Natural killer cell (primary cell): ENCODE results near the gene PSMB1. TPM values are rescaled to one million over a fixed set of nuclear protein-coding genes. Genes with fewer than 3 reads are reported as not detected.

Experiments
- ATAC-seq, 3 donors: fragments of 150-1000 bp in 2 of 3; fragments of 200-7000 bp in 1 of 3; cut with Tn5 transposase; 1 replicate in 1 of 3; 2 replicates in 2 of 3; pipeline ENCODE4 v1.10.0; 2021; ENCODE audit warnings: mild to moderate bottlenecking in 2 of 3, moderate library complexity in 2 of 3
- DNase-seq, 2 donors: peaks; one replicate each; pipeline versions ENCODE4 v3.0.0 to v3.0.0-alpha.2; 2013 to 2021; ENCODE audit warnings: mixed read lengths in 1 of 2
- H3K27ac ChIP-seq: one replicate; pipeline ENCODE4 v1.5.1; 2013; ENCODE audit warnings: mild to moderate bottlenecking, low read length
- H3K27me3 ChIP-seq: one replicate; pipeline ENCODE4 v1.6.1; 2013; ENCODE audit warnings: low read length; ENCODE audit not compliant: control insufficient read depth, insufficient read depth
- H3K36me3 ChIP-seq: one replicate; pipeline ENCODE4 v1.6.1; 2013; ENCODE audit warnings: low read length; ENCODE audit not compliant: control insufficient read depth, insufficient read depth
- H3K4me1 ChIP-seq: one replicate; pipeline ENCODE4 v1.6.1; 2013; ENCODE audit warnings: low read length; ENCODE audit not compliant: control insufficient read depth, insufficient read depth
- H3K4me3 ChIP-seq: one replicate; pipeline ENCODE4 v1.5.1; 2013; ENCODE audit warnings: low read length
- H3K9me3 ChIP-seq: one replicate; pipeline ENCODE4 v1.6.1; 2013; ENCODE audit warnings: low read length; ENCODE audit not compliant: control insufficient read depth, insufficient read depth
- H3K27ac Mint-ChIP-seq, 2 donors: one replicate each; pipeline ENCODE4 v1.8.0; 2022; ENCODE audit warnings: mild to moderate bottlenecking in 2 of 2, mixed read lengths in 2 of 2, moderate library complexity in 1 of 2
- H3K27me3 Mint-ChIP-seq, 2 donors: one replicate each; pipeline ENCODE4 v1.8.0; 2022; ENCODE audit warnings: low read depth in 2 of 2, mixed read lengths in 2 of 2
- H3K36me3 Mint-ChIP-seq: one replicate; pipeline ENCODE4 v1.8.0; 2022; ENCODE audit warnings: mixed read lengths
- H3K4me1 Mint-ChIP-seq, 2 donors: one replicate each; pipeline ENCODE4 v1.8.0; 2022; ENCODE audit warnings: mixed read lengths in 2 of 2
- H3K4me3 Mint-ChIP-seq: one replicate; pipeline ENCODE4 v1.8.0; 2022; ENCODE audit warnings: mild to moderate bottlenecking, moderate library complexity, mixed read lengths
- H3K9me3 Mint-ChIP-seq, 2 donors: one replicate each; pipeline ENCODE4 v1.8.0; 2022; ENCODE audit warnings: mixed read lengths in 2 of 2
- CTCF ChIP-seq: fragments of 200-600 bp; IDR thresholded peaks from one replicate; pipeline ENCODE4 v1.8.0; 2022; ENCODE audit warnings: antibody characterized with exemption
- WGBS: methylation state at CpG from one replicate; pipeline ENCODE4 v1.1.7; 2013; ENCODE audit warnings: missing lambda C conversion rate; ENCODE audit not compliant: insufficient coverage; 5-methylcytosine and 5-hydroxymethylcytosine counted together
- intact Hi-C: fragments of 100-400 bp; cut with micrococcal nuclease; formaldehyde crosslinking; loops from one replicate; pipeline ENCODE4 v1.14.2; 2022
- total RNA-seq, 4 donors: library from RNA; stranded (reverse); fragments of 120-200 nt in 1 of 4; gene quantifications; one replicate each; pipeline versions ENCODE4 v1.2.3 to v1.2.4, GENCODE V29; 2013 to 2022

The PSMB1 gene
- total RNA-seq, 3 donors from 2014 or later (not counting 1 experiment from before 2014, with no cell fraction given): 102 to 129 (median 103) TPM

DNA sequence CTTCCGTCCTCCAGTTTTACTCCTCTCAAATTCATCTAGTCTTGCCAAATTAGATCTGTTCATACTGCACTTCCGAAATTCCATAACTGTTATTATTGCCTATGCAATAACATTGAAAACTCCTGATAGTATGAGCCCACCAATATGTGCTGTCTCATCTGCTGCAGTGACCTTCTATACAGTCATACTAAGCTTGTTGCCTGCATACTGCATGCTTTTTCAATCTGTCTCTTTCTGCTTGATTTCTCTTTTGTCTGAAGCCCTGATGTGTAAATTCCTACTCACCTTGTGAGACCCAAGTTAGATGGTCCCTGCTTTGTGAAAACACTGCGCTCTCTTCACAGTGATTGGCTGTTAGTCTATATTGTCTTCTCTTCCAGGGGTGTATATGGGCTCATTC is 2.2 kb upstream of the PSMB1 start:
- peaks cover 11 to 20% of the 10 kb centered on the region in 2 donors for H3K4me1 Mint-ChIP-seq
- H3K9me3 ChIP-seq: no peaks in the 10 kb centered on the region
- peaks cover 15% of the 10 kb centered on the region for H3K36me3 ChIP-seq
- H3K4me3 ChIP-seq: no peak overlapping the region
- H3K9me3 Mint-ChIP-seq: no peaks in the 10 kb centered on the region
- H3K27me3 Mint-ChIP-seq: no peaks in the 10 kb centered on the region
- intact Hi-C loops: no loop called here
- H3K27ac Mint-ChIP-seq: no peak overlapping the region
- WGBS: 58% methylated on average over 3 of the region's 3 CpGs
- H3K36me3 Mint-ChIP-seq: no peaks in the 10 kb centered on the region
- no peak overlapping the region for H3K27ac ChIP-seq
- H3K4me1 ChIP-seq: peaks cover 22% of the 10 kb centered on the region
- TF ChIP-seq CTCF: no peak
- no peak for DNase-seq
- H3K27me3 ChIP-seq: no peaks in the 10 kb centered on the region
- no peak for ATAC-seq
- no peak overlapping the region for H3K4me3 Mint-ChIP-seq

GRCh38 chr6:170554796-170555137 is 1.7 kb upstream of the PSMB1 start:
- H3K27me3 Mint-ChIP-seq: no peaks in the 10 kb centered on the region
- H3K4me1 Mint-ChIP-seq: peaks cover 10 to 26% of the 10 kb centered on the region in 2 donors
- peaks cover 22% of the 10 kb centered on the region for H3K4me1 ChIP-seq
- H3K4me3 Mint-ChIP-seq: no peak overlapping the region
- H3K9me3 ChIP-seq: no peaks in the 10 kb centered on the region
- H3K27ac ChIP-seq: peak overlapping the region; percentile 93
- intact Hi-C loops: loop anchor here (1.0 to 5.0 kb wide), 3 partner anchors 30 to 852 kb away; partner anchors contain the start of genes C6orf120, DYNLT2, ERMARD and PDCD2
- DNase-seq: no peak
- no peaks in the 10 kb centered on the region for H3K36me3 Mint-ChIP-seq
- H3K27me3 ChIP-seq: no peaks in the 10 kb centered on the region
- peaks cover 17% of the 10 kb centered on the region for H3K36me3 ChIP-seq
- peak overlapping the region; percentile 84 for H3K4me3 ChIP-seq
- TF ChIP-seq CTCF: no peak
- 3% methylated on average over 7 of the region's 7 CpGs for WGBS
- ATAC-seq: no peak
- H3K9me3 Mint-ChIP-seq: no peaks in the 10 kb centered on the region
- no peak overlapping the region for H3K27ac Mint-ChIP-seq

DNA sequence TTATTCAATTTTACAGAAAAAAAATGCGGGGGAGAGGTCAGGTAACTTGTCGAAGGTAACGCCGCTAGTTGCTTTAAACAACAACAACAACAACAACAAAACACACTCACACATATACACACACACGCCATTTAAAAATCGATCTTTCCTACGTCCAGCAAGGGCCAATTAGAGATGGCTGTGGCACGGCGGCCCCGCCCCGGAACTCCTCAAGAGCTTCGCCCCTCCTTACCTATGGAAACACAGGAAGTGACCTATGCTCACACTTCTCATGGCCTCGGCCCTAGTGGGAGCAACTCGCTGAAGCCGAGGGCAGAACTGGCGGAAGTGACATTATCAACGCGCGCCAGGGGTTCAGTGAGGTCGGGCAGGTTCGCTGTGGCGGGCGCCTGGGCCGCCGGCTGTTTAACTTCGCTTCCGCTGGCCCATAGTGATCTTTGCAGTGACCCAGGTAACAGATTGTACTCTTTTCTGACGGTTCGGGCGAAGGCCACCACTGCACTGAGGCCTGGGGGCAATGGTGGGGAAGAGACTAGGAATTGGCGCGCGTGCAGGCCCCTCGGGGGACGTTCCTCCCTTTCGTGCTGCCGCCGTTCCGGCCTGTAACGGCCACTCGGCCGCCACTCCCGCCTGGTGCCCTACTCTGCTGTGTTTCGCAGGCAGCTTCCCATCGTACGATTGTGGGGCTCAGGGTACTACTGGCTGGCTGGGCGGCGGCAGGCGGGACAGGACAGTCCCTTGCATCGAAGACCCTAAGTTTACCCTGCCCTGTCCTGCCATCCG is 1.1 kb upstream of the PSMB1 start, which contains the start of gene TBP:
TSS of gene TBP (plus strand) at position 357 of the 783 bp plus-strand sequence. CDS start 2,661 bp downstream, outside the sequence.
- no peaks in the 10 kb centered on the region for H3K9me3 ChIP-seq
- Mint-ChIP-seq H3K4me3 (no peak within 1 kb of the TSS), H3K36me3 (no peaks in the 10 kb centered on the region), H3K27me3 (no peaks in the 10 kb centered on the region), H3K4me1 (peaks cover 5 to 31% of the 10 kb centered on the region in 2 donors), H3K9me3 (no peaks in the 10 kb centered on the region), H3K27ac (no peak within 1 kb of the TSS)
- ATAC-seq (peak; percentile 88 to 97 (median 92)), DNase-seq (peak; percentile 98 to 99)
- peak within 1 kb of the TSS; percentile 84 for H3K4me3 ChIP-seq
- no peak for TF ChIP-seq CTCF
- no peaks in the 10 kb centered on the region for H3K27me3 ChIP-seq
- peaks cover 18% of the 10 kb centered on the region for H3K36me3 ChIP-seq
- peak within 1 kb of the TSS; percentile 93 for H3K27ac ChIP-seq
- peaks cover 22% of the 10 kb centered on the region for H3K4me1 ChIP-seq
- under 1% methylated on average over 51 of the region's 51 CpGs for WGBS
- intact Hi-C loops: loop anchor here (1.0 to 5.0 kb wide), 3 partner anchors 30 to 852 kb away; partner anchors contain the start of genes C6orf120, DYNLT2, ERMARD and PDCD2
